ENCODE results near the gene KCNG2. TPM values are rescaled to one million over a fixed set of nuclear protein-coding genes. Genes with fewer than 3 reads are reported as not detected.

Gene KCNG2
- total RNA-seq, 1 experiment from 2014 or later, result not detected

DNA sequence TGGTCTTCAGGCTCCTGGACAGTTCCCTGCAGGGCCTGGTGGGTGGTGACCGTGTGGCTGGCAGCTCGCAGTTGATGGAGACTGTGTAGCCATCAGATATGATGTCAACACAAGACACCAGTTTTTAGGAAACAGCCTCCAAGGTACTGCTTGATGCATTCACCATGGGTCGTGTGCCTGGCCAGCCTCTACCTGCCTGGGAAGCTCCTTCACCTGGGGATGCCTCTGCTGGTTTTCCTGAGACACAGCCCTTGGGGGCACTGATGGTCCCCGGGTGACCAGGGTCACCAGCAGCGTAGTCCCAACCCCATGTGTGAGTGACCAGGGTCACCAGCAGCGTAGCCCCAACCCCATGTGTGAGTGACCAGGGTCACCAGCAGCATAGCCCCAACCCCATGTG lies 33.6 kb upstream of the KCNG2 start:
- no peaks in the 10 kb centered on the region for H3K9me2 ChIP-seq (ENCODE audit: insufficient read depth)
- no peak overlapping the region for H3K4me2 ChIP-seq
- no peaks in the 10 kb centered on the region for H3F3A ChIP-seq (ENCODE audit: insufficient read depth, low read depth)
- intact Hi-C loops (cut with micrococcal nuclease; ENCODE audit: unreplicated experiment), result no loop called here
- H2AFZ ChIP-seq, result no peak overlapping the region
- no peaks in the 10 kb centered on the region for H3K9me3 ChIP-seq (ENCODE audit: insufficient read depth, low read depth)
- ChIA-PET CTCF (no interaction called here), POLR2A (ENCODE audit: unreplicated experiment) (no interaction called here)
- peaks cover 36% of the 10 kb centered on the region for H3K27me3 ChIP-seq (ENCODE audit: insufficient read depth, low read depth)
- no peak overlapping the region for H3K27ac ChIP-seq
- TF ChIP-seq, protein P1, sequence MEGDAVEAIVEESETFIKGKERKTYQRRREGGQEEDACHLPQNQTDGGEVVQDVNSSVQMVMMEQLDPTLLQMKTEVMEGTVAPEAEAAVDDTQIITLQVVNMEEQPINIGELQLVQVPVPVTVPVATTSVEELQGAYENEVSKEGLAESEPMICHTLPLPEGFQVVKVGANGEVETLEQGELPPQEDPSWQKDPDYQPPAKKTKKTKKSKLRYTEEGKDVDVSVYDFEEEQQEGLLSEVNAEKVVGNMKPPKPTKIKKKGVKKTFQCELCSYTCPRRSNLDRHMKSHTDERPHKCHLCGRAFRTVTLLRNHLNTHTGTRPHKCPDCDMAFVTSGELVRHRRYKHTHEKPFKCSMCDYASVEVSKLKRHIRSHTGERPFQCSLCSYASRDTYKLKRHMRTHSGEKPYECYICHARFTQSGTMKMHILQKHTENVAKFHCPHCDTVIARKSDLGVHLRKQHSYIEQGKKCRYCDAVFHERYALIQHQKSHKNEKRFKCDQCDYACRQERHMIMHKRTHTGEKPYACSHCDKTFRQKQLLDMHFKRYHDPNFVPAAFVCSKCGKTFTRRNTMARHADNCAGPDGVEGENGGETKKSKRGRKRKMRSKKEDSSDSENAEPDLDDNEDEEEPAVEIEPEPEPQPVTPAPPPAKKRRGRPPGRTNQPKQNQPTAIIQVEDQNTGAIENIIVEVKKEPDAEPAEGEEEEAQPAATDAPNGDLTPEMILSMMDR (conservative IDR thresholded peaks at IDR 0.05), result no peak
- no peak for TF ChIP-seq EZH2 (IDR thresholded peaks at IDR 0.05; ENCODE audit: low read depth)
- no TSS peak for BruUV-seq (replicated peaks)
- no peaks in the 10 kb centered on the region for H4K20me1 ChIP-seq (ENCODE audit: insufficient read depth)
- no peaks in the 10 kb centered on the region for H3K79me2 ChIP-seq (ENCODE audit: low read depth)
- H3K36me3 ChIP-seq (ENCODE audit: low read depth), result no peaks in the 10 kb centered on the region
- no peak for DNase-seq
- H3K4me3 ChIP-seq, result no peak overlapping the region
- no peaks in the 10 kb centered on the region for H3K4me1 ChIP-seq (replicated peaks; ENCODE audit: insufficient read depth)

- ChIA-PET CTCF (no interaction called here), POLR2A (ENCODE audit: unreplicated experiment) (no interaction called here)
- no peak for TF ChIP-seq EZH2 (IDR thresholded peaks at IDR 0.05; ENCODE audit: low read depth)
- TF ChIP-seq, protein P1 (conservative IDR thresholded peaks at IDR 0.05), result no peak
- Histone ChIP-seq H3K36me3 (ENCODE audit: low read depth) (no peaks in the 10 kb centered on the region), H3K27ac (no peak overlapping the region), H3F3A (ENCODE audit: insufficient read depth, low read depth) (no peaks in the 10 kb centered on the region), H3K9me2 (ENCODE audit: insufficient read depth) (no peaks in the 10 kb centered on the region), H3K9me3 (ENCODE audit: insufficient read depth, low read depth) (no peaks in the 10 kb centered on the region), H3K4me1 (replicated peaks; ENCODE audit: insufficient read depth) (no peaks in the 10 kb centered on the region), H3K79me2 (ENCODE audit: low read depth) (no peaks in the 10 kb centered on the region), H3K4me2 (no peak overlapping the region), H4K20me1 (ENCODE audit: insufficient read depth) (no peaks in the 10 kb centered on the region), H3K27me3 (ENCODE audit: insufficient read depth, low read depth) (peaks cover 51% of the 10 kb centered on the region), H2AFZ (no peak overlapping the region), H3K4me3 (no peak overlapping the region)
- no TSS peak for BruUV-seq (replicated peaks)
- DNase-seq, result no peak
- intact Hi-C loops (cut with micrococcal nuclease; ENCODE audit: unreplicated experiment), result no loop called here
Observed at GRCh38 chr18:79765491-79766245, 32.1 kb upstream of the KCNG2 start.

DNA sequence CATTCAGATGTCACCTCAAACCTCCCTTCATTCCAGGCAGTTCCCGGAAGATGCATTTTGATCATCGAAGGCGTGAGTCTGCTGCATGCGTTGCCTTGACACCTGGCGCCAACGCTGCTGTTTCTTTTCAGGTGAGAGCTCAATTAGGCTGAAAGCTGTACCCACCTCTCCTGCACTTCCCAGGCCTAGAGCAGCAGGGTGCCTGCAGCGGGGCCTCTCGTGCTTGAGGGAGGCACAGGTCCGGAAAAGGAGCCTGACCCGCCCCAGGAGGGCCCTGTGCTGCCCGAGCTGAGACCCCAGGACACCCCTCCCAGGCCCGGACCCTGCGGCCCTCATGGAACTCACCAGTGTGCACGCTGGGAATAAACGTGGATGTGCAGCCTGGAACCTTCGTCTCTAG lies 31.4 kb upstream of the KCNG2 start:
- Histone ChIP-seq H2AFZ (no peak overlapping the region), H3K27ac (no peak overlapping the region), H3F3A (ENCODE audit: insufficient read depth, low read depth) (no peaks in the 10 kb centered on the region), H4K20me1 (ENCODE audit: insufficient read depth) (no peaks in the 10 kb centered on the region), H3K36me3 (ENCODE audit: low read depth) (no peaks in the 10 kb centered on the region), H3K79me2 (ENCODE audit: low read depth) (no peaks in the 10 kb centered on the region), H3K4me3 (no peak overlapping the region), H3K4me2 (no peak overlapping the region), H3K9me2 (ENCODE audit: insufficient read depth) (no peaks in the 10 kb centered on the region), H3K9me3 (ENCODE audit: insufficient read depth, low read depth) (no peaks in the 10 kb centered on the region), H3K27me3 (ENCODE audit: insufficient read depth, low read depth) (peaks cover 52% of the 10 kb centered on the region), H3K4me1 (replicated peaks; ENCODE audit: insufficient read depth) (no peaks in the 10 kb centered on the region)
- TF ChIP-seq EZH2 (IDR thresholded peaks at IDR 0.05; ENCODE audit: low read depth), result no peak
- TF ChIP-seq, protein P1 (conservative IDR thresholded peaks at IDR 0.05), result no peak
- POLR2A ChIA-PET (ENCODE audit: unreplicated experiment), result no interaction called here
- DNase-seq, result no peak
- intact Hi-C loops (cut with micrococcal nuclease; ENCODE audit: unreplicated experiment), result no loop called here
- CTCF ChIA-PET, result no interaction called here
- BruUV-seq (replicated peaks), result no TSS peak
